Keratinocyte (primary cell): ENCODE data around the gene XRN2. TPM values are rescaled to one million over a fixed set of nuclear protein-coding genes. Genes with fewer than 3 reads are reported as not detected.

Experiments used
- DNase-seq: peaks from one replicate; pipeline ENCODE4 v3.0.0-alpha.2; 2011; ENCODE audit warnings: low read depth, missing footprints, low spot score
- FAIRE-seq: peaks from 2 replicates; lab custom pipeline; 2011; peaks lifted over from hg19 to GRCh38; lab: Jason Lieb, UNC
- H2AFZ ChIP-seq: 2 replicates; pipeline ENCODE4 v1.6.0; 2012; ENCODE audit warnings: low read length, control low read depth, inconsistent platforms; ENCODE audit not compliant: control insufficient read depth
- H3K27ac ChIP-seq: 2 replicates; pipeline ENCODE4 v1.5.1; 2011; ENCODE audit warnings: low read length; ENCODE audit not compliant: control insufficient read depth, insufficient read depth
- H3K27me3 ChIP-seq: 3 replicates; pipeline ENCODE4 v1.6.0; 2011; ENCODE audit warnings: low read length; ENCODE audit not compliant: control insufficient read depth, insufficient read depth; ENCODE audit errors: extremely low read depth
- H3K36me3 ChIP-seq, 2 experiments: 2 replicates in 1 of 2; 3 replicates in 1 of 2; pipeline ENCODE4 v1.5.1; 2011; ENCODE audit warnings: low read length in 2 of 2, mild to moderate bottlenecking in 1 of 2; ENCODE audit not compliant: control insufficient read depth in 2 of 2, insufficient read depth in 2 of 2; ENCODE audit errors: extremely low read depth in 1 of 2
- H3K4me1 ChIP-seq: 3 replicates; pipeline ENCODE4 v1.5.1; 2011; ENCODE audit warnings: low read length; ENCODE audit not compliant: control insufficient read depth, insufficient read depth; ENCODE audit errors: extremely low read depth
- H3K4me2 ChIP-seq: 3 replicates; pipeline ENCODE4 v1.6.0; 2011; ENCODE audit warnings: low read depth, low read length; ENCODE audit not compliant: control insufficient read depth, insufficient read depth; ENCODE audit errors: extremely low read depth
- H3K4me3 ChIP-seq, 3 experiments: fragments of 200-600 bp in 1 of 3; sonication (generic) in 1 of 3; 2 replicates in 2 of 3; 3 replicates in 1 of 3; pipeline ENCODE4 v1.5.1; 2011 to 2016; ENCODE audit warnings: low read length in 3 of 3, mild to moderate bottlenecking in 3 of 3, control low read depth in 2 of 3, inconsistent platforms in 1 of 3, low read depth in 1 of 3, mixed read lengths in 1 of 3, mixed run types in 1 of 3, moderate library complexity in 1 of 3; ENCODE audit not compliant: control insufficient read depth in 2 of 3, insufficient read depth in 2 of 3; ENCODE audit errors: extremely low read depth in 1 of 3
- H3K79me2 ChIP-seq: 2 replicates; pipeline ENCODE4 v1.6.0; 2012; ENCODE audit warnings: low read length; ENCODE audit not compliant: control insufficient read depth, insufficient read depth
- H3K9ac ChIP-seq: 3 replicates; pipeline ENCODE4 v1.6.0; 2011; ENCODE audit warnings: low read length; ENCODE audit not compliant: control insufficient read depth, insufficient read depth; ENCODE audit errors: extremely low read depth
- H3K9me1 ChIP-seq: 3 replicates; pipeline ENCODE4 v1.6.0; 2011; ENCODE audit warnings: low read length; ENCODE audit not compliant: control insufficient read depth, insufficient read depth; ENCODE audit errors: extremely low read depth
- H3K9me3 ChIP-seq: 2 replicates; pipeline ENCODE4 v1.5.1; 2012; ENCODE audit warnings: low read depth, low read length; ENCODE audit not compliant: control insufficient read depth
- H4K20me1 ChIP-seq: 3 replicates; pipeline ENCODE4 v1.6.0; 2011; ENCODE audit warnings: low read length; ENCODE audit not compliant: control insufficient read depth, insufficient read depth; ENCODE audit errors: extremely low read depth
- CTCF ChIP-seq, 3 experiments: IDR thresholded peaks in 1 of 3; conservative IDR thresholded peaks in 1 of 3; optimal IDR thresholded peaks in 1 of 3; 2 replicates in 2 of 3; 3 replicates in 1 of 3; pipeline versions ENCODE3 to v1.5.1; 2011; ENCODE audit warnings: low read length in 3 of 3, mild to moderate bottlenecking in 3 of 3, moderate library complexity in 2 of 3, control low read depth in 1 of 3, inconsistent platforms in 1 of 3; ENCODE audit not compliant: insufficient read depth in 2 of 3; ENCODE audit errors: extremely low read depth in 1 of 3
- EZH2 ChIP-seq: IDR thresholded peaks from one replicate; pipeline ENCODE4 v1.6.1; 2012; ENCODE audit warnings: inconsistent platforms, mild to moderate bottlenecking, low read length, moderate library complexity
- dilution Hi-C: fragments of 300-500 bp; cut with MboI; formaldehyde crosslinking; loops from one replicate; pipeline ENCODE4 v1.7.0; 2020; ENCODE audit warnings: low sequenced_read_pairs; ENCODE audit not compliant: extremely low pct_ligation_motif_present
- polyA plus RNA-seq, 5 experiments: library from polyadenylated mRNA; depleted of rRNA in 3 of 5; stranded (reverse) in 3 of 5; stranded (forward) in 1 of 5; unstranded in 1 of 5; fragments of >200 nt; gene quantifications; 1 replicate in 1 of 5; 2 replicates in 3 of 5; 3 replicates in 1 of 5; pipeline versions ENCODE4 v1.2.1 to v1.2.3, GENCODE V29; 2011 to 2012; ENCODE audit warnings: missing spikeins in 2 of 5, low read depth in 1 of 5, low replicate concordance in 1 of 5

Gene XRN2
- polyA plus RNA-seq, 1 donor (not counting 4 experiments of a cell fraction or from before 2014, with no cell fraction given), result 85.8 TPM

- FAIRE-seq, result no peak
- peaks cover 11 to 27% of the 10 kb centered on the region in 2 experiments for H3K36me3 ChIP-seq
- no peaks in the 10 kb centered on the region for H3K79me2 ChIP-seq
- no peak for DNase-seq
- H2AFZ ChIP-seq, result no peak overlapping the region
- no peak overlapping the region for H3K4me3 ChIP-seq
- H3K9ac ChIP-seq, result no peak overlapping the region
- no peak for TF ChIP-seq EZH2
- no peak for TF ChIP-seq CTCF (optimal IDR thresholded peaks at IDR 0.05 in 1 of 3, IDR thresholded peaks at IDR 0.05 in 1 of 3, conservative IDR thresholded peaks at IDR 0.05 in 1 of 3; ENCODE audit: extremely low read depth in 1 of 3, insufficient read depth in 2 of 3, low read length in 3 of 3)
- H3K4me2 ChIP-seq, result no peak overlapping the region
- dilution Hi-C loops, result no loop called here
- no peak overlapping the region for H3K27ac ChIP-seq
- H3K9me3 ChIP-seq, result no peaks in the 10 kb centered on the region
- H4K20me1 ChIP-seq, result no peaks in the 10 kb centered on the region
- no peaks in the 10 kb centered on the region for H3K27me3 ChIP-seq
- H3K4me1 ChIP-seq, result no peaks in the 10 kb centered on the region
- H3K9me1 ChIP-seq, result no peaks in the 10 kb centered on the region
Observed at GRCh38 chr20:21344961-21345360, 41.8 kb downstream of the XRN2 start.

GRCh38 chr20:21352703-21353102, 49.6 kb downstream of the XRN2 start:
- Histone ChIP-seq H3K27me3 (no peaks in the 10 kb centered on the region), H3K9me3 (no peaks in the 10 kb centered on the region), H3K27ac (no peak overlapping the region), H3K36me3 (peaks cover 4% of the 10 kb centered on the region in 2 experiments), H3K9me1 (no peaks in the 10 kb centered on the region), H3K4me2 (no peak overlapping the region), H3K79me2 (no peaks in the 10 kb centered on the region), H4K20me1 (no peaks in the 10 kb centered on the region), H3K9ac (no peak overlapping the region), H3K4me3 (no peak overlapping the region), H2AFZ (no peak overlapping the region), H3K4me1 (no peaks in the 10 kb centered on the region)
- TF ChIP-seq EZH2 (no peak), CTCF (optimal IDR thresholded peaks at IDR 0.05 in 1 of 3, IDR thresholded peaks at IDR 0.05 in 1 of 3, conservative IDR thresholded peaks at IDR 0.05 in 1 of 3; ENCODE audit: extremely low read depth in 1 of 3, insufficient read depth in 2 of 3, low read length in 3 of 3) (no peak)
- dilution Hi-C loops, result no loop called here
- no peak for DNase-seq
- no peak for FAIRE-seq
